ENCODE results near the gene RAD51D.

RAD51D gene

DNA sequence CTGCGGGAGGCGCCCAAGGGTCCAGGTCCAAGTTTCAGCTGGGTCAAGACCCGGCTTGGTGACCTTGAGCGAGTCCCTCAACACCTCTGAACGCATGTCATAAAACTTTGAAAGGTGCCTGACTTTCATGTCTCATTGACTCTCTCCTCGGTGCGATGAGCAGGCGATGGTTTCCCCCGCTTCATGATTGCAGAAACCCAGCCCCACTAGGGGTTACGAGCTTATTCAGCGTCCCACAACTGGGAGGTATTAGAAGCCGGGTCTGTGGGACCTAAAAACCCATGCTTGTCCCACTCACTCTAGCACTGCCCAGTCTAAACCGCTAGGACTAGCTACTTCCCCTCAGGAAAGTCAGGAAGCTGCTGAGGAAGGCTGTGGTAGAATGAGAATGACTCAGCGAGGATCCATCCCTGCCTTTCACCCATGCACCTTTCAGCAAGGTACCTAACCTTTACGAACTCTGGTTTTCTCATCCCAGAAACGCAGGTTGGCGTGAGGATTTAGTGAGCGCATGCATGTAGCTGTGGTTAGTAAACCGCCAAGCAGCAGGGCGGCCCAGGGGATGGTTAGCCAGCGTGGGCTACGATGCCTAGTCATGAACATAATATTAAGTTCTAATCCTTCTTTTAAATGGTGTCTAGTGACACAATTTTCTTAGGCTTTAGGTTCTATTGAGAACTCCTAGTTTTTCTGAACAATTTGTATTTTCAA lies 29.9 kb downstream of the RAD51D start:
- peak; percentile 11 to 44 (median 18) for DNase-seq

GRCh38 chr17:35088881-35089585 lies 30.6 kb downstream of the RAD51D start:
- peak; percentile 81 to 91 (median 83) for DNase-seq

GRCh38 chr17:35088356-35088880 lies 31.2 kb downstream of the RAD51D start:
- peak in 1 of 5 donors; percentile 10 for DNase-seq

DNA sequence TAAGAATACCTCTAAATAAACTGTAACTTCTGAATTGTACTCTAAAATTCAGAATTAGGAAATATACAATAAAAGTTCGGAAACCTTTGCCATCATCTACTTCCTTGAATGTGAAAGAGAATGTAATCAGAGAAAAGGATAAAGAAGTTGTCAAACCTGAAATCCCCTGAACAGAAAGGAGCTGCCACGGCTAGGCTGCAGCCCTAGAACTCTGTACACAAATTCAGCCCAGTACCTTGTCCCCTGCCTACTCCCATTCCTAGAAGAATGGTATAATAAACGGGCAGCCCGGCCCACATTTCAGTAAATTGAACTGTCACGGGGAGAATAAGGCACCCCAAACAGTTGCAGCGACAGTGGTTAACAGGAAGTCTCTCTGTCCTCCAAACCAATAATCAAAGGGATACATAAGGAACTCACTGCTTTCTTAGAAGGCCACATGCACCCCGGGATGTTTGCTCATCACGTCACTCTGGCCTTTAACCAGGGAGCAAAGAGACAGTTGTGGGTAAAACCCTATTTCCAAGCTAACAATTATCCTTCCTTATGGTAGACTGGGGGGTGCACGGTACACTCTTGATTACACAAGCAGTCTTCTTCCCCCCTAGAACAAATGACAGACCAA lies 31.8 kb downstream of the RAD51D start:
- peak in 2 of 5 donors; percentile 8 to 71 for DNase-seq

DNA sequence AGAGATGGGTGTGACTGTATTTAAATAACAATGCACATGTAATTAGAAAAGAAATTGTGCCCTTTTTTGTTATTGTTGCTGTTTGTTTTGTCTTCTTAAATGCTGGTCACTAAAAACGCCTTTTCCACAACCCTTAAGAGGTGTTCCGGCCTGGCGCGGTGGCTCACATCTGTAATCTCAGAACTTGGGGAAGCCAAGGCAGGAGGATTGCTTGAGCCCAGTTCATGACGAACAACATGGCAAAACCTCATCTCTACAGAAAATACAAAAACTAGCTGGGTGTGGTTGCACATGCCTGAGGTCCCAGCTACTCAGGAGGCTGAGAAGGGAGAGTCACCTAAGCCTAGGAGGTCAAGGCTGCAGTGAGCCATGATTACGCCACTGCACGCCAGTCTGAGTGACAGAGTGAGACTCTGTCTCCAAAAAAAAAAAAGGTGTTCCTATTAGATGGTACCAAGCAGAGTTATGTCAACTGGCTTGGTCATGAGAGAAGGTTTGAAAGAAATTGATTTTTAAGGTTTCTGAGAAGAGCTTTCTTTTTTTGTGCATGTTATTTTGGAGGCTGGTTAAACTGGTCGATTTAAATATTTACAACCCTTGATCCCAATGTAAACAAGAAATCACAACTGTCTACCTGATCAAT lies 32.6 kb downstream of the RAD51D start:
- no peak for DNase-seq

- no peak for DNase-seq
Observed at GRCh38 chr17:35086164-35086563, 33.5 kb downstream of the RAD51D start.

DNA sequence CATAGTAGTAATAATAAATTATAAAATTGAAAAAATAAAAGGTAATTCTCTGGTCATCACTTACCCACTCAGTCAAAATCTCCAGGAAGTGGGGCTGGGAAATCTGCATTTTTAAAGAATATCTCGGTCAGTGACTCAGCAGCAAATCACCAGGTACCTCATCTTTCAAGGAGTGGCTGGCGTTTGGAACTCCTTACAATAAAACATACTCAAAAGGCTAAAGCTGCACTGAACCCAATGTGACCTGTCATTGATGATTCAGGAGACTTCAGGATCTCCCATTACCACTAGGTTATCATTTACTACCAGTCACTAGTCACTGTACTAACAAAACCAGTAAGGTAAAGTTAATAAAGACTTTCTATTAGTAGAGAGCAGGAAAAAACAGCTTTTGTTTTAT lies 34.7 kb downstream of the RAD51D start:
- no peak for DNase-seq

GRCh38 chr17:35083071-35083470 lies 36.6 kb downstream of the RAD51D start:
- DNase-seq: no peak

DNA sequence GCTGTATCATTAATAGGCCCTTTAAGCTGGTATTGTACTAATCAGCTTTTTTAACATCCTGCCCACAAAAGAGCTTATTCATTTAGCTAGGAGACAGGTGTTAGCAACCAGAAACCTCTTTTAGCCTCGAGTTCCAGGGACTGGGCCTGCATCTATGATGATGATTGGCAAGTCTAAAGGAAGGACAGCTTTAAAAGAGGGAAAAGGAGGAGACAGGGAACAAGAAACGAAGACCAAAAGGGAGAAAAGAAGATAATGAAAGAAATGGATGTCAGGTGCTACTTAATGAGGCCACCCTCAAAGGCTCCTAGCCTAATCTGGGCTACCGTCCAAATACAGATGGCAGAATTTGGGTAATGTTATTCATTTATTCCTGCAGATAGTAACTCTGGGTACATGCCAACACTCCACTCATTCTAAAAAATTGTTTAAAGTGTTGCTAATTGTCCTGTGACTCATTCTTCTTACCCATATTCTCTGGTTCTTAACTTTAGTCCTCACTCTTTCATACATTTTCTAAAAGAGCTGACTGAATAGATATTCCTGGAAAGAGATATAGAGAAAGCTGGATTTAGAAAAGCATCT lies 37.5 kb downstream of the RAD51D start:
- peak in 1 of 5 donors; percentile 64 for DNase-seq

DNA sequence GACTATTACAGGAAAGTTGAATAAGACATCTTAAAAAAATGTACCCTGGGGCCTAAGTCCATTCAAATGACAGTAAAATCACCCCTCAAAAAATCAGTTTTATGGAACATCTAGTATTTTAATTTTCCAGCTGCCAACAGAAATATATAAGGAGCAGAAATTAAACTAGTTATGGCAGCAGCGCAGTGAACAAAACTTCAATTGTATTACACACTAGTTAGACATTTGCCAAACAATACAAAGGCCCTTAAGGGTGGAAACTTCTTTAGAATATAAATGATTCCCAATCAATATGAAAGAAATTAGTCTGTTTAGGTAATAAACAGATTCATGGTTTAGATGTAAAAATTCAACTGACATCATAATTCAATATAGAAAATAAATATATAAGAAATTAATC lies 38.0 kb downstream of the RAD51D start:
- DNase-seq: no peak

DNA sequence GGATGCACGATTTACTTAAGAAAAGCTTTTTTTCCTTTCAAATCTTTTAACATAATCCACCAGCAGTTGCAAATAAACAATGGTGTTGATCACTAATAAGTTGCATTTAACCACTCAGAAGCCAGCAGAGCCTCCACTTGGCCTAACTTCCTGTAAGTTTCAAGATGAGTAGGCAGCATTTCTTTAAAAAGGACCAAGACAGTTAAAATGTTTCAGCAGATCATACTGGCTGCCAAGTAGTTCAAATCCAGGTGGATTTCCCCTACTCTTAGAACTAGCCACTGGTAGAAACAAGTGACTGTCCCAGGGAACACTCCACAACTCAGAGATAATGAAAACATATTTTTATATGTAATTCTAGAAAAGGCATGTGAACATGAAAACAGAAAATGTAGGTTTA lies 39.1 kb downstream of the RAD51D start:
- DNase-seq: peak in 1 of 5 donors; percentile 81

GRCh38 chr17:35079547-35080423 lies 39.9 kb downstream of the RAD51D start:
- DNase-seq: no peak

- no peak for DNase-seq
Observed at GRCh38 chr17:35076874-35077273, 42.8 kb downstream of the RAD51D start.

GRCh38 chr17:35074711-35075707 lies 44.7 kb downstream of the RAD51D start:
- DNase-seq: no peak

GRCh38 chr17:35073991-35074627 lies 45.6 kb downstream of the RAD51D start:
- DNase-seq: peak in 1 of 5 donors; percentile 41

DNA sequence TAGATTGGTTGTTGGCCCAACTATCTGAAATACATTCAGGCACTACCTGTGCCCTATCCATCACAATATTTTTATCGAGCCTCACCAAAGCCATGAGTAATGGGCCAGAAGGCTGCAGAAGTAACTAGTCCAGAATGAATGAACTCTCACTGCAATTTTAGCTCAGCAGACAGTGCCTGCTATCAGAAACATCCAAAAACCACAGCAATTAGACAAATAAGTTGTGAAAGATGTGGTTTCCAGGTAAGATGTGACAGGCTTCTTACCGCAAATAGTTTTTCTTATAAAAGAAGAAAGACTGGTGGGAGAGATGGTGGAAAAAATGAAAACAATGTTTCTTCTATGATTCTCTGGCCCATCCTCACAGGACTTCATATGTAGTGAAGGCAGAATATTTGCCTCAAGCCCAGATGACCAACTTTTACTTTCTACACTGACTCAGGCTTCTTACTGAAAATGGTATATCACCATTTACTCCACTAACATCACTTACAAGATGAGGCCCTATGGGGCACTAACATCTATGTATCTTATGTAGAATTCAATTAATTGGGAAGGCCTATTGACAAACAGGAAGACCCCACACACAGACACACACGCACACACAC lies 46.4 kb downstream of the RAD51D start:
- peak in 1 of 5 donors; percentile 66 for DNase-seq

- no peak for DNase-seq
Observed at GRCh38 chr17:35069311-35069710, 50.3 kb downstream of the RAD51D start.

- DNase-seq: peak in 1 of 5 donors; percentile 45
Observed at GRCh38 chr17:35068249-35068648, 51.4 kb downstream of the RAD51D start.

DNA sequence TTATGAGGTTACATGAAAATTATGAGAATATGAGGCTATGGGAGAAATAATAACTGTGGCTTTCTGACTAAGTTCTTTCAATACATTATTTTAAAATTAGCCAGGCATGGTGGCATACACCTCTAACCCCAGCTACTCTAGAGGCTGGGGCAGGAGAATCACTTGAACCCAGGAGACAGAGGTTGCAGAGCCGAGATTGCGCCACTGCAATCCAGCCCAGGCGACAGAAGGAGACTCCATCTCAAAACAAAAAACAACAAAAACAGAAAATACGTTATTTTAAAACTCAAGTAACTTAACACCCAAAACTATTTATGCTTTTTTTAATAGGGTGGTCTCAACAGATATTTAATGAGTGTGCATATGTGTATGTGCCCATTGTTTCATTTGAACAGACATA lies 53.8 kb downstream of the RAD51D start:
- no peak for DNase-seq
